Activated CD4-positive, alpha-beta T cell treated with anti-CD3 and anti-CD28 coated beads, Interleukin-2, amount 50 U/mL, for 4 hours (primary cell): ENCODE data around the gene RPS6KA6.
"Not testable (repeated sequence)": the region's sequence is repeated elsewhere in the genome, so short reads cannot be mapped to it uniquely, and the experiment has no call there.

Experiments
- DNase-seq, 2 experiments: peaks; one replicate each; pipeline ENCODE4 v3.0.0-alpha.2; 2020

The RPS6KA6 gene

GRCh38 chrX:84161641-84162040 is 26.4 kb downstream of the RPS6KA6 start:
- DNase-seq = no peak

- no peak for DNase-seq
Measured at GRCh38 chrX:84160736-84161135, 27.3 kb downstream of the RPS6KA6 start.

GRCh38 chrX:84156821-84157220 is 31.2 kb downstream of the RPS6KA6 start:
- no peak for DNase-seq

GRCh38 chrX:84155938-84156337 is 32.1 kb downstream of the RPS6KA6 start:
- DNase-seq = no peak

- no peak for DNase-seq
Measured at GRCh38 chrX:84153538-84153937, 34.5 kb downstream of the RPS6KA6 start.

GRCh38 chrX:84144991-84145390 is 43.0 kb downstream of the RPS6KA6 start:
- DNase-seq = no peak

GRCh38 chrX:84144281-84144680 is 43.7 kb downstream of the RPS6KA6 start:
- DNase-seq = no peak

GRCh38 chrX:84133023-84133422 is 55.0 kb downstream of the RPS6KA6 start:
- DNase-seq = no peak

- no peak for DNase-seq
Measured at GRCh38 chrX:84123585-84123984, 64.4 kb downstream of the RPS6KA6 start.

- DNase-seq = no peak
Measured at GRCh38 chrX:84118769-84119168, 69.2 kb downstream of the RPS6KA6 start.

- no peak for DNase-seq
Measured at GRCh38 chrX:84118315-84118714, 69.7 kb downstream of the RPS6KA6 start.

GRCh38 chrX:84108584-84108983 is 79.4 kb downstream of the RPS6KA6 start:
- DNase-seq = no peak

GRCh38 chrX:84099120-84099519 is 88.9 kb downstream of the RPS6KA6 start:
- DNase-seq = no peak

GRCh38 chrX:84079479-84080197 is 108.4 kb downstream of the RPS6KA6 start:
- DNase-seq = not testable (repeated sequence)

GRCh38 chrX:84078991-84079390 is 109.0 kb downstream of the RPS6KA6 start:
- no peak for DNase-seq

GRCh38 chrX:84064814-84065213 is 123.2 kb downstream of the RPS6KA6 start:
- DNase-seq = no peak

GRCh38 chrX:84064164-84064563 is 123.8 kb downstream of the RPS6KA6 start:
- no peak for DNase-seq

GRCh38 chrX:84047339-84047738 is 140.7 kb downstream of the RPS6KA6 start:
- no peak for DNase-seq

- DNase-seq = no peak
Measured at GRCh38 chrX:84046403-84046984, 141.5 kb downstream of the RPS6KA6 start.

- DNase-seq = no peak
Measured at GRCh38 chrX:84044051-84044450, 143.9 kb downstream of the RPS6KA6 start.
